Suppressor macrophage treated with lipopolysaccharide for 4 hours (primary cell): ENCODE data around the gene ACSL3.
A peak's percentile ranks its signal among the peaks of the same experiment; 100 is the strongest.

Source experiments
- DNase-seq: peaks from one replicate; pipeline ENCODE4 v3.0.0-alpha.2; 2020

ACSL3 gene

GRCh38 chr2:222884114-222884771, 23.4 kb downstream of the ACSL3 start:
- no peak for DNase-seq

- no peak for DNase-seq
Observed at GRCh38 chr2:222884805-222885424, 24.1 kb downstream of the ACSL3 start.

DNA sequence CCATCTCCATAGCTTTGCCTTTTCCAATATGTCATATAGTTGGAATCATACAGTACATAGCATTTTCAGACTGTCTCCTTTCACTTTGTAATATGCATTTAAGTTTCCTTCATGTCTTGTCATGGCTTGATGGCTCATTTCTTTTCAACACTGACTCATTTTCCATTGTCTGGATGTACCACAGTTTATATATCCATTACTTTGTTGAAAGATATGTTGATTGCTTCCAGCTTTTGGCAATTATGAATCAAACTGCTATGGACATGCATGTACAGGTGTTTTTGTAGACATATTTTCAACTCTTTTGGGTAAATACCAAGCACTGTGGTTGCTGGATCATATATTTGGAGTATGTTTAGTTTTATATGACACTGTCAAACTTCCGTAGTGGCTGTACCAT, 26.3 kb downstream of the ACSL3 start:
- no peak for DNase-seq

- no peak for DNase-seq
Observed at GRCh38 chr2:222888716-222889115, 27.9 kb downstream of the ACSL3 start.

DNA sequence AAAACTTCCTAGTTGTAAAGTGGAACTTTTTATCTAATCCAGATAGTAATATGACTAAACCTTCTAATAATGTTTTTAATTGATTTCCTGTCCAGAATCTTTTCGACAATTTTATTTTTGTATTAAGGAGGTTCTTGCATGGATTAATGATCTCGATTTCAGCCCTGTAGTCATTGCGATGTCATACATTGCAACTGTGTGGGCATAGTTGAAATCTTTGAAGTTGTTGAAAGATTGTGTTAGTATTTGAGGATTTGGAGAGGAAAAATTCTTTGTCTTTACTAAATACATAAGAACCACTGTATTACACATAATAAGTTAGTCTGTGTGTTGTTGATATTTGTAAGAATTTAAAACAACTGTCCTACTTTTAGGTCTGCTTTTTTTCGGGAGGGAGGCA, 31.1 kb downstream of the ACSL3 start:
- peak; percentile 47 for DNase-seq

DNA sequence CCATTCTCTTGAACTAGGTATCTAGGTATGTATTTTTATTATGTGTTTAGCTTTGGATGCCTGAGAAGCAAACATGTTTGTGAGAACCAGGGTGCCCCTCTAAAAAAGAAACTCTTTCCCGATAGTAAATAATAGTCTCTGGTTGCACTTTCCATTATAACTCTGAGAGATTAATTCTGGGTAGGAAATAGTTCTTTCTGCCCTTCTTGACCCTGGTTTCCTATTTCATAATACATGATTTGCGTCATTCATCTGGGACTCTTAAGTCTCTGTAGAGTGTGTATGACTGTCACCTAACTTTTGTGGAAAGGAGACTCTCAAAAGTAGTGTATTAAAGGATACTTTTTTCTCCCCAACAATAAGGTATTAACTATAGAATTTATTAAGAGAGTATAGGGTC, 31.5 kb downstream of the ACSL3 start:
- peak; percentile 90 for DNase-seq

GRCh38 chr2:222892761-222893160, 31.9 kb downstream of the ACSL3 start:
- no peak for DNase-seq

- no peak for DNase-seq
Observed at GRCh38 chr2:222893716-222894115, 32.9 kb downstream of the ACSL3 start.

- no peak for DNase-seq
Observed at GRCh38 chr2:222895144-222895543, 34.3 kb downstream of the ACSL3 start.

DNA sequence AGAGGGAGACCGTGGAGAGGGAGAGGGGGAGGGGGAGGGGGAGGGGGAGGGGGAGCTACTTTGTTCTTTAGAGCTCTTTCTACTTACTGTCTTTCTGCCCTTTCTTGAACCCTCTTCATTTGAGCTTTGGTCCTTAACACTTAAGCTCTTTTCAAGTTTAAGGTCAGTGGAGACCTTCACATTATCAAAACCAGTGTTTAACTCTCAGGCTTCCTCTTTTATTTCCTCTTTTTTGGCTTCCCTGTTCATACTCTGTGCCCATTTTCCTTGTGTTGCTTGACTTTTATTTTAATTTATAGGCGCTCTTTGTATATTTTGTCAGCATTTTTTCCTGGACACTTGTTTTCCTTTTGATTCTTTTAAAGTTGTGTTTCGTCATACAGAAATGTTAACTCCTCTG, 37.1 kb downstream of the ACSL3 start:
- DNase-seq: peak; percentile 47

DNA sequence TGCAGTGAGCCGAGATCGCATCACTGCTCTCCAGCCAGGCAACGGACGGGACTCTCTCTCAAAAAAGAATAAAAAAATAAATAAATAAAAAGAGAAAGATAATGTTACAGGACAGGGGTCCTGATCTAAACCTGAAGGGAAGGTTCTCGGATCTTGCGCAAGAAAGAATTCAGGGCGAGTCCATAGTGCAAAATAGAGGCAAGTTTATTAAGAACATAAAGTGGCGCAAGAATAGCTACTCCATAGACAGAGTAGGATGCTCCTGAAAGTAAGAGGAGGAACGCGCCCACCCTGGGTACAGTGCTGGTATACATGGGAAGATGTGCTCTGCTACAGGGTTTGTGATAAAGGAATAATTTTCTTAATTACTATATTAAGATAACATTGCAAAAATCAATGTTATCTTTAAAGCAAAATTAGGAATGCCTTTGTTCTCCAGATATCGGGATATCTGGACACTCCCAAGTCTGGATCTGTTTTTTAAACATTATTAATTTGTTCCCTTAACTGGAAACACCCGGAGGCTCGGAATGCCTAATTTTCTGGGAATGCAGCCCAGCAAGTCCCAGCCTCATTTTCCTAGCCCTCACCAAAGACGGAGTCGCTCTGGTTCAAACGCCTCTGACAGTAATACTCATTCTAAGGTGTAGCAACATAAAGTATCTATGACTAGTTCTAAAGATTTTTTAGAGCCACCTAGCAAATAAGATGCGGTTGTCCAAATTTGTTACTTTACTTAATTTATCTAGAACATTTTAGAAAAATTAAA, 38.8 kb downstream of the ACSL3 start:
- DNase-seq: no peak

GRCh38 chr2:222900354-222900753, 39.5 kb downstream of the ACSL3 start:
- no peak for DNase-seq

GRCh38 chr2:222902660-222903059, 41.8 kb downstream of the ACSL3 start:
- DNase-seq: no peak

- peak; percentile 68 for DNase-seq
Observed at GRCh38 chr2:222903234-222904220, 42.7 kb downstream of the ACSL3 start.

DNA sequence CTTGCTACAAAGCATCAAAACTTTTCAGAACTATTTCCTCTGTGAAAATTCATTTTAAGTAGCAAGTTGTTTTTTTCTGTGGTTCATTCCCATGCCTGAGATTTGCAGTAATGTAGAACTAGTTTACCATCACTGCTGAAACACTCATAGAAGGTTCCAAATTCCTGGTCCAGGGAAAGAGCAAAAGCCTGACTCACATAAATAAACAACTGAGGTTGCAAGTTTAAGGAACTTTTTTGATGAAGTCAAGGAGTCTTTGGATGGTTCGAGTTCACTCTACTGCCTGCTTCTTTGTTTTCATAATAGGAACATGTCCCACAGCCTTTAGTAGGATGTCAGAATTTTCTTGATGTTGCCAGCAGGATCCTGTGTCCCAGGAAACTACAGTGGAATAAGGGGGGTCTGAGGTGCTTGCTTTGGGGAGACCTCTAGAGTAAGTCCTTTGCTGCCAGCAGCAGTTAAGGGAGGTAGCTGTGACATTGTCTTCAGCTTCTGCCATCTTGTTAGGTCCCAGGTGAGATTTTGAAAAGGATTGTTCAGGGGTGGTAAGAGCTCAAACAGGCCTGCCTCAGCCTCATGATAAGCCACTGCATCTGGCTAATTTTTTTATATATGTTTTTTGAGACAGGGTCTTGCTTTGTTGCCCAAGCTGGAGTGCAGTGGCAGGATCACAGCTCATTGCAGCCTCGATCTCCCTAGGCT, 43.9 kb downstream of the ACSL3 start:
- DNase-seq: no peak

DNA sequence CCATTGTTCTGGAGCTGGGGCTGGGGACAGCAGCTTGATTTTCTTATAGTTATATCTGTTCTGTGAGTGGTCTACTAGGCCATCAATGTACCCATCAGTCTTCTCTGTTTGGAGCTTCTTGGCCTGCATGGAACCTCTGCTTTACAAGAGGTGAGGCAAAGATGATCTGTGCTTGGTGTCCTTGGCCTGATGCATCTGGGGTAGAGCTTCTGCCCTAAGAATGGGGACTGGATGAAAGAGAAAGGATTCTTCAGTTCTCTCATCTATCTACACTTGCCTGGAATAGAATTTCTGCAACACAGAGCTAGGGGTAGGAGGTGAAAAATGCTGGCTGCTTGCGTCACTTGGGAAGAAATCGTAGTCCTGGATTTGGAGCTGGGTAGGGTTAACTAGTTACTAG, 46.2 kb downstream of the ACSL3 start:
- DNase-seq: no peak

- DNase-seq: no peak
Observed at GRCh38 chr2:222907790-222908441, 47.1 kb downstream of the ACSL3 start.

DNA sequence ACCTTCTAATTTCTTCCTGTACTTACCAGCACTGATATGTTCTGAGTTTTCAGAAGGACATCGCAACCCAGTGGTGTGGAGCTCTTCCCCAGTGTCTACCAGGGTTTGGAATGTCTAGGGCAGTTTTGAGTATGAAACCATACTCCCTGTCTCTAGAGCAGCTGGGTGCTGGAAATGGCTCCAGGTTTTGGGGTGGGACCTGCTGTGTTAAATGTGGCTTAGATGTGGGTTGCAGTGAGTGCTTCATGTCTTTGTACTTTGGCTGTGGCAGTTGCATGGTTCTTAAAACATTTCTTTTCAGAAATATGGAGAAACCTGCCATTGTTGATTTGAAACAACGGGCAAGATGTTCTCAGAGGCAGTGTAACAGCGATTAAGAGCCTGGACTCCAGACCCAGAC, 48.5 kb downstream of the ACSL3 start:
- no peak for DNase-seq

GRCh38 chr2:222912117-222912516, 51.3 kb downstream of the ACSL3 start:
- DNase-seq: peak; percentile 95

DNA sequence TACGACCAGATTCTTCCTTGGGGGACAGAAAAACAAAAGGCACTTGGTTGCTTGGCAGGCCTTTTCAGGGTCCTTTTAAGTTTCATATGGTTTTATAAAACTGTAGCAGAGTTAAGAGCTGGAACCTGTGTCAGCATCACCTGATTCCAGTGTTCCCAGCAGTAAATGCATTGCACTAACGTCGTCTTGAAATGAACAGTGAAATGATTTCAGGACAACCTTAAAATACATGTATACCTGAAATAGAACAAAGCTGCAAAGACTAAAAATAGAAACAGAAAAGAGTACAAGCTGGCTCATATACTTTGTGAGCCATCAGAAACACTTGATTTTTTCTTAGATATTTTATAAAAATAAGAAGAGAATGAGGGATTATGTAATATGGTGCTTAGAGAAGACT, 51.9 kb downstream of the ACSL3 start:
- DNase-seq: no peak

- peak; percentile 35 for DNase-seq
Observed at GRCh38 chr2:222915092-222915957, 54.5 kb downstream of the ACSL3 start.
